Upper lobe of right lung (tissue), 1 donor: ENCODE results near the gene DHRS9. TPM values are rescaled to one million over a fixed set of nuclear protein-coding genes. Genes with fewer than 3 reads are reported as not detected.
"Not testable (repeated sequence)": the region's sequence is repeated elsewhere in the genome, so short reads cannot be mapped to it uniquely, and the experiment has no call there.

ENCODE experiments used
- ATAC-seq: fragments of 200-7000 bp; cut with Tn5 transposase; one replicate; pipeline ENCODE4 v1.9.1; 2020; ENCODE audit warnings: mild to moderate bottlenecking, moderate library complexity
- DNase-seq: peaks from one replicate; pipeline ENCODE4 v3.0.0-alpha.2; 2020
- H3K27ac ChIP-seq: fragments of 200-600 bp; one replicate; pipeline ENCODE4 v1.8.0; 2022
- H3K27me3 ChIP-seq: fragments of 200-600 bp; one replicate; pipeline ENCODE4 v1.8.0; 2022; ENCODE audit warnings: mild to moderate bottlenecking
- H3K36me3 ChIP-seq: fragments of 200-600 bp; one replicate; pipeline ENCODE4 v1.8.0; 2022
- H3K4me1 ChIP-seq: fragments of 200-600 bp; one replicate; pipeline ENCODE4 v1.8.0; 2022
- H3K4me3 ChIP-seq: fragments of 200-600 bp; one replicate; pipeline ENCODE4 v1.8.0; 2022; ENCODE audit warnings: mild to moderate bottlenecking
- H3K9me3 ChIP-seq: fragments of 200-600 bp; one replicate; pipeline ENCODE4 v1.8.0; 2022
- intact Hi-C: fragments of 100-400 bp; cut with DNase I; formaldehyde crosslinking; loops from one replicate; pipeline ENCODE4 v1.11.0; 2022
- total RNA-seq: library from RNA; stranded (reverse); fragmentation: NEBNext Ultra II Directional; extraction: Animal tissue kit (Norgen Biotek cat#: 25700); gene quantifications from one replicate; pipeline ENCODE4 v1.2.1, GENCODE V29; 2021
- TF ChIP-seq, protein P1 (sequence below): fragments of 200-600 bp; IDR thresholded peaks from one replicate; pipeline ENCODE4 v1.8.0; 2022; ENCODE audit warnings: antibody characterized with exemption
- donor health status: DM: no; HTN: yes; CAD: no; lungs with severe emphysema.

The DHRS9 gene
- total RNA-seq, 1 donor from 2014 or later = 7.6 TPM

DNA sequence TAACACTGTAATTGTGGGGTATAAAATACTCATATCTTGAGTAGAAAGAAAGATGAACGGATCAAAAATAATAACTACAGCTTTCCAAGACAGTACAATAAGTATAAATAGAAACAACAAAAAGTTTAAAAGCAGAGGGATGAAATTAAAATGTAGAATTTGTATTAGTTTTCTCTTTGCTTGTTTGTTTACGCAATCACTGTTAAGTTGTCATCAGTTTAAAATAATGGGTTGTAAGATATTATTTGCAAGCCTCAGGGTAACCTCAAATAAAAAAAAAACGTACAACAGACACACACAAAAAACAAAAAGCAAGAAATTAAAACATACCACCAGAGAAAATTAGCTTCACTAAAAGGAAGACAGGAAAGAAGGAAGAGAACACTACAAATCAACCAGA is 20.2 kb upstream of the DHRS9 start:
- no peak overlapping the region for H3K27ac ChIP-seq
- H3K4me1 ChIP-seq = no peaks in the 10 kb centered on the region
- ATAC-seq (no peak), DNase-seq (no peak)
- TF ChIP-seq, protein P1, sequence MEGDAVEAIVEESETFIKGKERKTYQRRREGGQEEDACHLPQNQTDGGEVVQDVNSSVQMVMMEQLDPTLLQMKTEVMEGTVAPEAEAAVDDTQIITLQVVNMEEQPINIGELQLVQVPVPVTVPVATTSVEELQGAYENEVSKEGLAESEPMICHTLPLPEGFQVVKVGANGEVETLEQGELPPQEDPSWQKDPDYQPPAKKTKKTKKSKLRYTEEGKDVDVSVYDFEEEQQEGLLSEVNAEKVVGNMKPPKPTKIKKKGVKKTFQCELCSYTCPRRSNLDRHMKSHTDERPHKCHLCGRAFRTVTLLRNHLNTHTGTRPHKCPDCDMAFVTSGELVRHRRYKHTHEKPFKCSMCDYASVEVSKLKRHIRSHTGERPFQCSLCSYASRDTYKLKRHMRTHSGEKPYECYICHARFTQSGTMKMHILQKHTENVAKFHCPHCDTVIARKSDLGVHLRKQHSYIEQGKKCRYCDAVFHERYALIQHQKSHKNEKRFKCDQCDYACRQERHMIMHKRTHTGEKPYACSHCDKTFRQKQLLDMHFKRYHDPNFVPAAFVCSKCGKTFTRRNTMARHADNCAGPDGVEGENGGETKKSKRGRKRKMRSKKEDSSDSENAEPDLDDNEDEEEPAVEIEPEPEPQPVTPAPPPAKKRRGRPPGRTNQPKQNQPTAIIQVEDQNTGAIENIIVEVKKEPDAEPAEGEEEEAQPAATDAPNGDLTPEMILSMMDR = no peak
- H3K9me3 ChIP-seq = no peaks in the 10 kb centered on the region
- H3K4me3 ChIP-seq = no peak overlapping the region
- no peaks in the 10 kb centered on the region for H3K27me3 ChIP-seq
- intact Hi-C loops = no loop called here
- no peaks in the 10 kb centered on the region for H3K36me3 ChIP-seq

DNA sequence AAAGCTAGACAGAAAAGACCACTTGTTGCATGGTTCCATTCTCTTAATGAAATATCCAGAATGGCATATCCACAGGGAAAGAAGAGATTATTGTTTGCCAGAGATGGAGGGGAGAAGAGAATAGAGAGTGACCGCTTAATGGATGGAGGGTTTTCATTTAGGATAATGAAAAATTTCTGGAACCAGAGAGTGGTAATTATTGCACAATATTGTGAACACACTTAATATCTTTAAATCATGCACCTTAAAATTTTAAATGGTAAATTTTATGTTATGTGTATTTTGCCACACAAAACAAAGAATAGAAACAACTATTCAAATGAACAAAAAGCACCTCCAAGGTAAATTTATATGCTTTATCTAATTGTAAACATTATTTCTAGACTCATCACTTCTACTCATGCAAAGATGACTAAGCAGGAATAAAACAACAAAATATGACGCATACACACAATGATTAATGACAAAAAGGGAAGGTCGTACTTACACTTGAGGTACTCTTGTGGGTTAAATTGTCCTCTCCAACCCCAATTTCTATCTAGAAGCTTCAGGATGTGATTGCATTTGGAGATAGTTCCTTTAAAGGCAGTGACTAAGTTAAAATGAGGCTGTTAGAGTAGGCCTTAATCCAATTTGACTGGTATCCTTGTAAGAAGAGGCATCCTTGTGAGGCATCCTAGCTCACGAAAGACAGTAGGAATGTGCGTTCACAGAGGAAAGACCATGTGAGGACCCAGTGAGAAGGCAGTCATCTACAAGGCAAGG is 18.7 kb upstream of the DHRS9 start:
- Histone ChIP-seq H3K9me3 (no peaks in the 10 kb centered on the region), H3K36me3 (no peaks in the 10 kb centered on the region), H3K4me1 (no peaks in the 10 kb centered on the region), H3K27me3 (no peaks in the 10 kb centered on the region), H3K27ac (no peak overlapping the region), H3K4me3 (no peak overlapping the region)
- ATAC-seq (no peak), DNase-seq (no peak)
- intact Hi-C loops = no loop called here
- TF ChIP-seq, protein P1 = no peak

DNA sequence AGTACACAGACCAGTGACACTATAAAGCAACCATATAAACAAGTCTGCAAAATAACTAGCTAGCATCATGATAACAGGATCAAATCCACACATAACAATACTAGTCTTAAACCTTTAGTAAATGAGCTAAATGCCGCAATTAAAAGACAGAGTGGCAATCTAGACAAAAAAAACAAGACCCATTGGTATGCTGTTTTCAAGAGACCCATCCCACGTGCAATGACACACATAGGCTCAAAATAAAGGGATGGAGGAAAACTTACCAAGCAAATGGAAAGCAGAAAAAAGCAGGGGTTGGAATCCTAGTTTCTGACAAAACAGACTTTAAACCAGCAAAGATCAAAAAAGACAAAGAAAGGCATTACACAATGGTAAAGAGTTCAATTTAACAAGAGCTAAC is 14.8 kb upstream of the DHRS9 start:
- H3K9me3 ChIP-seq, H3K4me3 ChIP-seq, H3K27ac ChIP-seq, ATAC-seq, intact Hi-C loops, H3K4me1 ChIP-seq, DNase-seq, H3K27me3 ChIP-seq, H3K36me3 ChIP-seq: not testable (repeated sequence)

DNA sequence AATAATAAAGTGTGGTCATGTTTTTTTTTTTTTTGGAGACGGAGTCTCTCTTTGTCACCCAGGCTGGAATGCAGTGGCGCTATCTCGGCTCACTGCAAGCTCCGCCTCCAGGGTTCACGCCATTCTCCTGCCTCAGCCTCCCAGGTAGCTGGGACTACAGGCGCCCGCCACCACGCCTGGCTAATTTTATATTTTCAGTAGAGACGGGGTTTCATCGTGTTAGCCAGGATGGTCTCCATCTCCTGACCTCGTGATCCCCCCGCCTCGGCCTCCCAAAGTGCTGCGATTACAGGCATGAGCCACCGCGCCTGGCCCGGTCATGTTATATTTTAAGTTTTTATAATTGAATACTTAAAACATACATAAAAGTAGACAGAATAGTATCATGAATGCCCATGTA is 5.2 kb upstream of the DHRS9 start:
- H3K4me3 ChIP-seq, H3K36me3 ChIP-seq, DNase-seq, ATAC-seq, intact Hi-C loops, H3K27me3 ChIP-seq, H3K4me1 ChIP-seq, H3K27ac ChIP-seq, H3K9me3 ChIP-seq: not testable (repeated sequence)

DNA sequence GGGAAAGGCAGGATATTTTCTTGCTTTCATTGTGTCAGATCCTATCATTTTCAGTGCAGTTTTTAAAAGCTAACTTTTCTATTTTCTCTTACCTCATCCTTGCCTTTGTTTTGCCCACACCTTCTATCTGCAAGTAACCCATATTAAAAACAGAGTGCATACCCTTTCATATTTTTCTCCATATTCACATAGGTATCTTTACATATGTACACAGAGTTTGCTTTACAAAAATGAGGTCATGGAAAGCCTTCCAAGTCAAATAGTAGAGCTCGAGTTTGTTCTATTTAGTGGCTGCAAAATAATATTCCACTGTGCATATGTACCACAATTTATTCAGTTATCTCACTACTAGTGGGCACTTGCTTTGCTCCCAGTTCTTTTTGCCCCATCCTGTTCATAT is 3.9 kb upstream of the DHRS9 start:
- TF ChIP-seq, protein P1 = no peak
- no peaks in the 10 kb centered on the region for H3K4me1 ChIP-seq
- no peak for DNase-seq

DNA sequence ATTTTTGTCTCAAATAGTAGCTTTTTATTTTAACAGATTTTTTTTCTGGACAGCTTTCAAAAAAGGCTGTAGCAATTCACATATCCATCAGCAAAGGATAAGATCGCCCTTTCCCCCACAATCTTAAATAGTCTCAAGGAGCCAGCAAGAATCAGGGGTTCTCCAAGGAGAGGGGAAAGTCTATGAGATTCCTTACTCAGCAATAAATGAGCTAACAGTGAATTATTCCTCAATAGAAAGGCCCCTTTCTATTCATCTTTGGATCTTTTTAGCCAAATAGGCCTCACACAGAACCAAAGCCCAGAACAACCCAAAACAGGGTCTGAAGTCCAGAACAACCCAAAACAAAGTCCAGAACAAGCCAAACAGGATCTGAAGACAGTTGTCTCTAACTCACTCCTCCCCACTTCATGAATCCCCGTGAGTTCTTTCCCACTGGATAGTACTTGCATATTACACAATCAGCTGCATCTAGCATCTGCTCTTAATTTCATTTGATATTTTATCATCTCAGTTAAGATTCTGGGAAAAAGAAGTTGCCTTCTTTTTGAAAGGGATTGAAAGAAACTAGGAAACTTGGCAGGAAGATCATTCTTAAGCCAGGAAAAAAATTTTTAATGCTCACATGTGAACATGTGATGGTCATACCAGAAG is 3.4 kb upstream of the DHRS9 start:
- no peaks in the 10 kb centered on the region for H3K27me3 ChIP-seq
- TF ChIP-seq, protein P1 = no peak
- no peaks in the 10 kb centered on the region for H3K36me3 ChIP-seq
- no peaks in the 10 kb centered on the region for H3K4me1 ChIP-seq
- no peak overlapping the region for H3K4me3 ChIP-seq
- DNase-seq (no peak), ATAC-seq (no peak)
- no peak overlapping the region for H3K27ac ChIP-seq
- intact Hi-C loops = no loop called here
- H3K9me3 ChIP-seq = no peaks in the 10 kb centered on the region

More for the DNA sequence above, 3.9 kb upstream of the DHRS9 start:
- intact Hi-C loops = no loop called here
- no peak overlapping the region for H3K4me3 ChIP-seq
- no peaks in the 10 kb centered on the region for H3K9me3 ChIP-seq
- no peak overlapping the region for H3K27ac ChIP-seq
- ATAC-seq = no peak
- no peaks in the 10 kb centered on the region for H3K27me3 ChIP-seq
- H3K36me3 ChIP-seq = no peaks in the 10 kb centered on the region
